22Rv1 (cell line): ENCODE measurements around the gene ALDH3A2.

Source experiments
- ZFX ChIP-seq: fragments of 450-650 bp; IDR thresholded peaks from 2 replicates; pipeline ENCODE4 v1.6.1; 2017; ENCODE audit warnings: antibody characterized with exemption, borderline replicate concordance
- TF ChIP-seq, protein P1 (sequence below): fragments of 450-650 bp; IDR thresholded peaks from 2 replicates; pipeline ENCODE4 v1.5.1; 2017; ENCODE audit warnings: mild to moderate bottlenecking

DNA sequence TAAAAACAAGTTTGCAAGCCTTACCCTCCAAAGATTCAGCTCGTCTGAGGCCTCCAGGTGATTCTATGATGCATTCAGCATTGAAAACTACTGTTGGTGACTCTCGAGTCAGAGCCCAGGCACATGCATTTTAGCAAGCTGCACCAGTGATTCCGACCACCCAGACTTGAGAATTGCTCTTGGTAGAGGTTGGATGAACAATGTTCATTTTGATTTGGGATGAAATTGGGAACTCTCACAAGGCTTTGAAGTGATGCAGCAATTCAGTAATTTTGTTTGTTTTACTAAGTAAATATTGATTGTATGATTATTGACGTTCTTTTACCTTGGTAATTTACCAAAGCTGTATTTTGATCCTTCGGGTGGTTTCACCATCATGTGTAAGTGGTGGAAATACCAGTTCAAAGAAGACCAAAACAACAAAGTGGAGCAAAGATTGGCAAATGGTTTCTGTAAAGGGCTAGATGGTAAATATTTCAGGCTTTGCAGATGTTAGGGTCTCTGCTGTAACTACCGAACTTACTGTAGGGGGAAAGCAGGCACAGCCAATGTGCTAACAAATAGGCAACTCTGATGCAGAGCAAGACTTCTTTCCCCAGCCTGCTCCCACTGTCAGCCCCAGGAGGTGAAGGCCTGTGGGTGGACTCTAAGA, 11.8 kb downstream of the ALDH3A2 start:
- TF ChIP-seq, protein P1, sequence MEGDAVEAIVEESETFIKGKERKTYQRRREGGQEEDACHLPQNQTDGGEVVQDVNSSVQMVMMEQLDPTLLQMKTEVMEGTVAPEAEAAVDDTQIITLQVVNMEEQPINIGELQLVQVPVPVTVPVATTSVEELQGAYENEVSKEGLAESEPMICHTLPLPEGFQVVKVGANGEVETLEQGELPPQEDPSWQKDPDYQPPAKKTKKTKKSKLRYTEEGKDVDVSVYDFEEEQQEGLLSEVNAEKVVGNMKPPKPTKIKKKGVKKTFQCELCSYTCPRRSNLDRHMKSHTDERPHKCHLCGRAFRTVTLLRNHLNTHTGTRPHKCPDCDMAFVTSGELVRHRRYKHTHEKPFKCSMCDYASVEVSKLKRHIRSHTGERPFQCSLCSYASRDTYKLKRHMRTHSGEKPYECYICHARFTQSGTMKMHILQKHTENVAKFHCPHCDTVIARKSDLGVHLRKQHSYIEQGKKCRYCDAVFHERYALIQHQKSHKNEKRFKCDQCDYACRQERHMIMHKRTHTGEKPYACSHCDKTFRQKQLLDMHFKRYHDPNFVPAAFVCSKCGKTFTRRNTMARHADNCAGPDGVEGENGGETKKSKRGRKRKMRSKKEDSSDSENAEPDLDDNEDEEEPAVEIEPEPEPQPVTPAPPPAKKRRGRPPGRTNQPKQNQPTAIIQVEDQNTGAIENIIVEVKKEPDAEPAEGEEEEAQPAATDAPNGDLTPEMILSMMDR, result no peak
- TF ChIP-seq ZFX, result no peak
